Upper lobe of left lung (tissue), 6 donors: ENCODE measurements around the gene FGR. TPM values are rescaled to one million over a fixed set of nuclear protein-coding genes. Genes with fewer than 3 reads are reported as not detected.

Experiments used
- ATAC-seq, 2 donors: fragments of 200-7000 bp; cut with Tn5 transposase; one replicate each; pipeline ENCODE4 v1.9.1; 2022; ENCODE audit warnings: mild to moderate bottlenecking in 2 of 2, moderate library complexity in 2 of 2; ENCODE audit not compliant: low FRiP score in 2 of 2
- DNase-seq, 2 donors: peaks; one replicate each; pipeline ENCODE4 v3.0.0-alpha.2; 2019 to 2020
- H3K27ac ChIP-seq, 4 donors: fragments of 200-600 bp; sonication (generic); one replicate each; pipeline ENCODE4 v1.5.1; 2016 to 2019
- H3K27me3 ChIP-seq, 4 donors: fragments of 200-600 bp; sonication (generic); one replicate each; pipeline ENCODE4 v1.5.1; 2017 to 2019
- H3K36me3 ChIP-seq, 4 donors: fragments of 200-600 bp; sonication (generic); one replicate each; pipeline ENCODE4 v1.5.1; 2016 to 2019
- H3K4me1 ChIP-seq, 4 donors: fragments of 200-600 bp; sonication (generic); one replicate each; pipeline ENCODE4 v1.5.1; 2018 to 2019
- H3K4me3 ChIP-seq, 4 donors: fragments of 200-600 bp; sonication (generic); one replicate each; pipeline ENCODE4 v1.5.1; 2017 to 2019; ENCODE audit warnings: mild to moderate bottlenecking in 2 of 4, moderate library complexity in 1 of 4
- H3K9me3 ChIP-seq, 4 donors: fragments of 200-600 bp; sonication (generic); one replicate each; pipeline ENCODE4 v1.5.1; 2018 to 2019
- EP300 ChIP-seq, 4 donors: sonication (generic); formaldehyde crosslinking; IDR thresholded peaks; one replicate each; pipeline ENCODE4 v1.5.1; 2017; ENCODE audit warnings: antibody characterized with exemption in 4 of 4, control low read depth in 2 of 4
- POLR2A ChIP-seq, 4 donors: fragments of 450-650 bp; IDR thresholded peaks; one replicate each; pipeline ENCODE4 v1.5.1; 2016 to 2017; ENCODE audit warnings: antibody characterized with exemption in 4 of 4, mild to moderate bottlenecking in 2 of 4
- POLR2AphosphoS5 ChIP-seq, 2 donors: sonication (generic); formaldehyde crosslinking; IDR thresholded peaks; one replicate each; pipeline ENCODE4 v1.5.1; 2017; ENCODE audit warnings: antibody characterized with exemption in 2 of 2
- WGBS, 2 donors: methylation state at CpG; one replicate each; pipeline ENCODE4 v1.1.5; 2017 to 2018; 5-methylcytosine and 5-hydroxymethylcytosine counted together
- total RNA-seq, 6 donors: library from RNA; depleted of rRNA in 4 of 6; stranded (reverse); fragments of >200 nt in 4 of 6; gene quantifications; one replicate each; pipeline versions ENCODE4 v1.1.0 to v1.2.1, GENCODE V29; 2016 to 2021
- TF ChIP-seq, protein P1 (sequence below), 6 experiments: fragments of 450-650 bp in 4 of 6; fragments of 200-600 bp in 2 of 6; sonication (generic) in 2 of 6; IDR thresholded peaks; one replicate each; pipeline ENCODE4 v1.5.1; 2016 to 2019; ENCODE audit warnings: antibody characterized with exemption in 6 of 6
- donor health status: DM: no; HTN: no; CAD: no; lungs with moderate emphysema.
- donor health status: DM: no; HTN: yes; CAD: no; lungs with severe emphysema.

Gene FGR
- total RNA-seq, 6 donors from 2014 or later, result 59.8 to 234 (median 150) TPM

DNA sequence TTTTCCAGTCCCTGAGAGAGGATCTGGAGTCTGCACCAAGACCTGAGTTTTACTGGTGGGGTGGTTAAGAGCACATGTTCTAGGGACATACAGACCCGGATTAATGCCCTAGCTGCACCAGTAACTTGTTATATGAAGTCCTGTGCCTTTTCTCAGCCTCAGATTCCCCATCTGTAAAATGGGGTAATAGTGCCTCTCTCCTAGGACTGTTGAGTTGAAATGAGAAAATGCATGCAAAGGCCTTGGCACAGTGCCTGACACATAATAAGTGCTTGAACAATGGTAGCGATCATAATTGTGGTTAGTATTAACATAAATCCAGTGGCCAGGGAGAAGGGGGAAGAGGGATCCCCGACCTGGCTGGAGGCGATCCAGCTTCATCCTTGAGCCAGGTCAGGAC, 43.4 kb downstream of the FGR start:
- Histone ChIP-seq H3K27me3 (no peaks in the 10 kb centered on the region), H3K27ac (peak overlapping the region in 2 of 4 donors; percentile 64 to 78), H3K36me3 (peaks cover 0 to 7% (median 0%) of the 10 kb centered on the region in 4 donors), H3K4me3 (no peak overlapping the region), H3K9me3 (no peaks in the 10 kb centered on the region), H3K4me1 (peaks cover 35 to 70% (median 57%) of the 10 kb centered on the region in 4 donors)
- ATAC-seq, result no peak
- DNase-seq, result no peak
- TF ChIP-seq, protein P1, sequence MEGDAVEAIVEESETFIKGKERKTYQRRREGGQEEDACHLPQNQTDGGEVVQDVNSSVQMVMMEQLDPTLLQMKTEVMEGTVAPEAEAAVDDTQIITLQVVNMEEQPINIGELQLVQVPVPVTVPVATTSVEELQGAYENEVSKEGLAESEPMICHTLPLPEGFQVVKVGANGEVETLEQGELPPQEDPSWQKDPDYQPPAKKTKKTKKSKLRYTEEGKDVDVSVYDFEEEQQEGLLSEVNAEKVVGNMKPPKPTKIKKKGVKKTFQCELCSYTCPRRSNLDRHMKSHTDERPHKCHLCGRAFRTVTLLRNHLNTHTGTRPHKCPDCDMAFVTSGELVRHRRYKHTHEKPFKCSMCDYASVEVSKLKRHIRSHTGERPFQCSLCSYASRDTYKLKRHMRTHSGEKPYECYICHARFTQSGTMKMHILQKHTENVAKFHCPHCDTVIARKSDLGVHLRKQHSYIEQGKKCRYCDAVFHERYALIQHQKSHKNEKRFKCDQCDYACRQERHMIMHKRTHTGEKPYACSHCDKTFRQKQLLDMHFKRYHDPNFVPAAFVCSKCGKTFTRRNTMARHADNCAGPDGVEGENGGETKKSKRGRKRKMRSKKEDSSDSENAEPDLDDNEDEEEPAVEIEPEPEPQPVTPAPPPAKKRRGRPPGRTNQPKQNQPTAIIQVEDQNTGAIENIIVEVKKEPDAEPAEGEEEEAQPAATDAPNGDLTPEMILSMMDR (IDR thresholded peaks at IDR 0.05), result no peak
- TF ChIP-seq POLR2AphosphoS5 (IDR thresholded peaks at IDR 0.05), result no peak
- TF ChIP-seq POLR2A (IDR thresholded peaks at IDR 0.05), result no peak
- TF ChIP-seq EP300 (IDR thresholded peaks at IDR 0.05), result no peak
- WGBS, 2 donors, result 43 to 65% methylated on average over 3 to 4 of the region's 4 CpGs

DNA sequence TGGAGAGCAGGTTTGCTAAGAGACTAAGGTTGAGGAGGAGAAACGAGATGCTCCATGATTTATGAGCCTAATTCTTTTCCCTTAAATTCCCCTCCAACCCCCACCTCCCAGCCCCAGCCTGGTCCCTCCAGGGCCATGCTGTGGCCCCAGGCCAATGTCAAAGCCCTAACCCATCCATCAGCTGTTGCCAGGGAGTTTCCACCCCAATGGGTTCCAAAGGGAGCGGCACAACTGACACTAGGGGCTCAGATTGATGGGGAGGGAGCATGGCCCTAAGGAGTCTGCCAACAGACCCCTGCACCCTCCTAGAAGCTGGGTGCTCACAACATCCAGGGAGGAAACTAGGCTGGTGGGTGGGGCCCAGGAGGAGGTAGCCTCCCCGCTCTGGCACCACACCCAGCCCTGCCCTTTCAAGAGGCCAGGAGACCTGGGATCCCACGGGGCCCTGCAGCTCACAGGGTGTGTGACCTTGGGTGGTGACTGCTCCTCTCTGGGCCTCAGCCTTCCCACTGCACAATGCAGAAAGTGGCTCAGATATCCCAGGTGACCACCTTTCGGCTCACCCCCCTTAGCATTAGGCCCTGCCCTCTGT, 44.0 kb downstream of the FGR start:
- DNase-seq, result no peak
- no peak for ATAC-seq

DNA sequence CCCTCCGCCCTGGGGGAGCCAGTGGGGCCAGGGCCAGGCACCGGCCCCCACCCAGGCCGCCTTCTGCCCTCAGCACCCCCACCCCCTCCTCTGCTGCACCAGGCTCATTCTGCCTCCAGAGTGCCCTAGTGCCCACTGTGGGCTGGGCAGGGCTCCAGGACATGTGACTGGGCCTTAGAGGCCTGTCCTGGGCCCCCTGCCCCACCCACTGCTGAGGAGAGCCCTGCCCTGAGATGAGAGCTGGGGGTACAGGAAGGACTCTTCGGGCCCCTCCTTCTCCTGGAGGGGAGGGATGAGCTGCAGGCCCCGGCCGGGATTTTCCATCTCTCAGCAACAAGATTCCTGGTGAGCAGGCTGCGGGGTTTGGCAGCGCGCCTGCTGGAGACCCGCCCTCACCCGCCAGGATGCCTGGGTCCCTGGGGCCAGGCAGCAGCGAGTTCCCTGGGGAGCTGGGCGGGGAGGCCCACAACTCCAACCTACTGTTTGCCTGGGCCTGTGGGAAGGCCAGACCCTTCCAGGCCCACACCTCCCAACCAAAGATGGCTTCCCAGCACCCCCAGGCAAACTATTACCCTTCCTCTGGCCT, 45.1 kb downstream of the FGR start:
- H3K36me3 ChIP-seq, result peaks cover 0 to 7% (median 0%) of the 10 kb centered on the region in 4 donors
- 33 to 42% methylated on average over 1 to 6 of the region's 13 CpGs for WGBS, 2 donors
- peak overlapping the region; percentile 49 to 78 (median 60) for H3K27ac ChIP-seq
- ATAC-seq (peak in 1 of 2 donors; percentile 27), DNase-seq (peak; percentile 77 to 85)
- no peaks in the 10 kb centered on the region for H3K9me3 ChIP-seq
- no peak for TF ChIP-seq POLR2A (IDR thresholded peaks at IDR 0.05)
- peak in 1 of 2 donors; percentile 19 for TF ChIP-seq POLR2AphosphoS5 (IDR thresholded peaks at IDR 0.05)
- no peak overlapping the region for H3K4me3 ChIP-seq
- H3K4me1 ChIP-seq, result peaks cover 35 to 57% (median 52%) of the 10 kb centered on the region in 4 donors
- H3K27me3 ChIP-seq, result no peaks in the 10 kb centered on the region

More for the DNA sequence above, 44.0 kb downstream of the FGR start:
- H3K36me3 ChIP-seq, result peaks cover 0 to 7% (median 0%) of the 10 kb centered on the region in 4 donors
- no peak overlapping the region for H3K4me3 ChIP-seq
- TF ChIP-seq, protein P1 (IDR thresholded peaks at IDR 0.05), result no peak
- TF ChIP-seq POLR2AphosphoS5 (IDR thresholded peaks at IDR 0.05) (no peak), EP300 (IDR thresholded peaks at IDR 0.05) (no peak), POLR2A (IDR thresholded peaks at IDR 0.05) (no peak)
- no peaks in the 10 kb centered on the region for H3K27me3 ChIP-seq
- H3K9me3 ChIP-seq, result no peaks in the 10 kb centered on the region
- H3K4me1 ChIP-seq, result peaks cover 35 to 65% (median 54%) of the 10 kb centered on the region in 4 donors
- WGBS, 2 donors, result 58 to 78% methylated on average over 3 to 5 of the region's 5 CpGs
- H3K27ac ChIP-seq, result peak overlapping the region in 3 of 4 donors; percentile 56 to 78 (median 64)

DNA sequence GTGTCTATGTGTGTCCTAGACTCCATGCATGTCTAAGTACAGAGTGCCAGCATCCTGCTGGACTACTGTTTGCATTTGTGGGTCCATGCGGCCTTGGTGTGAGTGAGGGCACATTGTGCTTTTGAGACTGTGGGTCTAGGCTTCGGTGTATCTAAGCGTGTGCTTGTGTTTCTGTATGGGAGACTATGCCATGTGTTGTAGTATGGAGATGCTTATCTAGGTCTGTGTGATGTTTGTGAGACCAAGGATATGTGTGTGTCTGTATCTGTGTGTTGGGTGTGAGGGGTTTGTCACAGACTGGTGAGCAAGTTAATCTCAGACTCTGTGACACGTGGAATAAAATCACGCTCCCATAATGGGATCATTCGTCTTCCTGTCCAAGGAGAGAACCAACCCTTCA, 45.5 kb downstream of the FGR start:
- no peak for DNase-seq
- TF ChIP-seq, protein P1 (IDR thresholded peaks at IDR 0.05), result no peak
- no peak for TF ChIP-seq EP300 (IDR thresholded peaks at IDR 0.05)
- no peak for TF ChIP-seq POLR2A (IDR thresholded peaks at IDR 0.05)
- TF ChIP-seq POLR2AphosphoS5 (IDR thresholded peaks at IDR 0.05), result no peak

More for the DNA sequence above, 45.5 kb downstream of the FGR start:
- Histone ChIP-seq H3K27me3 (no peaks in the 10 kb centered on the region), H3K27ac (peak overlapping the region; percentile 49 to 78 (median 60)), H3K9me3 (no peaks in the 10 kb centered on the region), H3K4me3 (no peak overlapping the region), H3K4me1 (peaks cover 35 to 52% (median 49%) of the 10 kb centered on the region in 4 donors), H3K36me3 (peaks cover 0 to 7% (median 0%) of the 10 kb centered on the region in 4 donors)
- ATAC-seq, result no peak
- 70 to 79% methylated on average over 6 of the region's 6 CpGs for WGBS, 2 donors
